Esophagus (tissue), 2 donors: ENCODE data around the gene RHBDF2. TPM values are rescaled to one million over a fixed set of nuclear protein-coding genes. Genes with fewer than 3 reads are reported as not detected.

ENCODE experiments used
- H3K27ac ChIP-seq, 2 donors: one replicate each; pipeline ENCODE4 v1.5.1; 2013; ENCODE audit warnings: low read depth in 2 of 2, mild to moderate bottlenecking in 2 of 2, inconsistent platforms in 1 of 2, low read length in 1 of 2, moderate library complexity in 1 of 2
- H3K27me3 ChIP-seq, 2 donors: one replicate each; pipeline ENCODE4 v1.6.1; 2013; ENCODE audit warnings: low read length in 2 of 2, control low read depth in 1 of 2, mild to moderate bottlenecking in 1 of 2; ENCODE audit not compliant: insufficient read depth in 2 of 2, control insufficient read depth in 1 of 2
- H3K36me3 ChIP-seq, 2 donors: one replicate each; pipeline ENCODE4 v1.6.1; 2013; ENCODE audit warnings: low read length in 1 of 2; ENCODE audit not compliant: control insufficient read depth in 2 of 2, insufficient read depth in 2 of 2
- H3K4me1 ChIP-seq, 2 donors: one replicate each; pipeline ENCODE4 v1.6.1; 2013; ENCODE audit warnings: low read length in 1 of 2; ENCODE audit not compliant: control insufficient read depth in 2 of 2, insufficient read depth in 2 of 2
- H3K4me3 ChIP-seq, 2 donors: one replicate each; pipeline ENCODE4 v1.5.1; 2013; ENCODE audit warnings: low read length in 2 of 2, mild to moderate bottlenecking in 2 of 2, low read depth in 1 of 2, moderate library complexity in 1 of 2
- H3K9me3 ChIP-seq, 2 donors: one replicate each; pipeline ENCODE4 v1.6.1; 2013; ENCODE audit warnings: mild to moderate bottlenecking in 2 of 2, low read depth in 1 of 2, low read length in 1 of 2, moderate library complexity in 1 of 2; ENCODE audit not compliant: control insufficient read depth in 2 of 2, insufficient read depth in 1 of 2
- WGBS, 2 donors: extraction: QIAGEN DNeasy Blood & Tissue Kit; methylation state at CpG; one replicate each; pipeline ENCODE4 v1.1.7; 2013; 5-methylcytosine and 5-hydroxymethylcytosine counted together
- polyA plus RNA-seq, 2 donors: library from polyadenylated mRNA; stranded (reverse); fragments of 200-250 nt; gene quantifications; one replicate each; pipeline ENCODE4 v1.2.3, GENCODE V29; 2013
- donor health status: healthy with polysubstance abuse.
- donor health status: Bipolar disorder and iron deficiency.

The RHBDF2 gene
- polyA plus RNA-seq, 2 donors: 19.4 to 27.3 TPM

- 1% methylated on average over 87 to 101 of the region's 101 CpGs for WGBS, 2 donors
- peak within 1 kb of the TSS; percentile 14 to 79 for H3K27ac ChIP-seq
- H3K27me3 ChIP-seq: no peaks in the 10 kb centered on the region
- peaks cover 0 to 4% of the 10 kb centered on the region in 2 donors for H3K4me1 ChIP-seq
- H3K4me3 ChIP-seq: peak within 1 kb of the TSS; percentile 86 to 91
- no peaks in the 10 kb centered on the region for H3K36me3 ChIP-seq
- no peaks in the 10 kb centered on the region for H3K9me3 ChIP-seq
These were observed 48.4 kb downstream of the RHBDF2 start, which contains the start of gene UBE2O for GRCh38 chr17:76452660-76453430. Gene UBE2O, minus strand, starts transcription at chr17:76453152. Its CDS starts 11 bp downstream, at chr17:76453141.

- H3K9me3 ChIP-seq: no peaks in the 10 kb centered on the region
- H3K27me3 ChIP-seq: no peaks in the 10 kb centered on the region
- WGBS, 2 donors: 2% methylated on average over 29 of the region's 29 CpGs
- peak overlapping the region in 1 of 2 donors; percentile 79 for H3K27ac ChIP-seq
- peak overlapping the region; percentile 86 to 91 for H3K4me3 ChIP-seq
- H3K4me1 ChIP-seq: peaks cover 0 to 4% of the 10 kb centered on the region in 2 donors
- no peaks in the 10 kb centered on the region for H3K36me3 ChIP-seq
These were observed 49.0 kb downstream of the RHBDF2 start for GRCh38 chr17:76452127-76452659.

GRCh38 chr17:76451506-76451905 lies 49.7 kb downstream of the RHBDF2 start:
- whole genome bisulfite sequencing, 2 donors: 64 to 81% methylated on average over 6 of the region's 6 CpGs
- Histone ChIP-seq H3K4me1 (peaks cover 4% of the 10 kb centered on the region in 2 donors), H3K27me3 (no peaks in the 10 kb centered on the region), H3K27ac (no peak overlapping the region), H3K9me3 (no peaks in the 10 kb centered on the region), H3K36me3 (no peaks in the 10 kb centered on the region), H3K4me3 (peak overlapping the region in 1 of 2 donors; percentile 86)

DNA sequence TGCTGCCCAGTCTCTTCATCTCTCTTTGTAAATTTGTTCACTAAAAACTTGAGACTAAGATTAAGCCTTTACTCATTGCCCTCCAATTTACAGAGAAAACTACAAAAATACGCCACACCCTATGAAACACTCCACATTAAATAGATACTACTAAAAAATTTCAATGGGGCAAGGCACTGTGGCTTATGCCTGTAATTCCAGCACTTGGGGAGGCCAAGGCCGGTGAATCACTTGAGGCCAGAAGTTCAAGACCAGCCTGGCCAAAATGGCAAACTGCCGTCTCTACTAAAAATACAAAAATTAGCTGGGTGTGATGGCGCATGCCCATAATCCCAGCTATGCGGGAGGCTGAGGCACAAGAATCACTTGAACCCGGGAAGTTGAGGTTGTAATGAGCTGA lies 52.1 kb downstream of the RHBDF2 start:
- no peak overlapping the region for H3K4me3 ChIP-seq
- no peaks in the 10 kb centered on the region for H3K36me3 ChIP-seq
- H3K27me3 ChIP-seq: no peaks in the 10 kb centered on the region
- 92 to 97% methylated on average over 6 of the region's 6 CpGs for WGBS, 2 donors
- H3K4me1 ChIP-seq: peaks cover 5 to 8% of the 10 kb centered on the region in 2 donors
- no peaks in the 10 kb centered on the region for H3K9me3 ChIP-seq
- no peak overlapping the region for H3K27ac ChIP-seq

- Histone ChIP-seq H3K4me3 (no peak overlapping the region), H3K36me3 (no peaks in the 10 kb centered on the region), H3K4me1 (peaks cover 5 to 8% of the 10 kb centered on the region in 2 donors), H3K9me3 (no peaks in the 10 kb centered on the region), H3K27ac (no peak overlapping the region), H3K27me3 (no peaks in the 10 kb centered on the region)
- WGBS, 2 donors: 59 to 72% methylated on average over 7 of the region's 7 CpGs
These were observed 53.1 kb downstream of the RHBDF2 start for GRCh38 chr17:76447931-76448652.

DNA sequence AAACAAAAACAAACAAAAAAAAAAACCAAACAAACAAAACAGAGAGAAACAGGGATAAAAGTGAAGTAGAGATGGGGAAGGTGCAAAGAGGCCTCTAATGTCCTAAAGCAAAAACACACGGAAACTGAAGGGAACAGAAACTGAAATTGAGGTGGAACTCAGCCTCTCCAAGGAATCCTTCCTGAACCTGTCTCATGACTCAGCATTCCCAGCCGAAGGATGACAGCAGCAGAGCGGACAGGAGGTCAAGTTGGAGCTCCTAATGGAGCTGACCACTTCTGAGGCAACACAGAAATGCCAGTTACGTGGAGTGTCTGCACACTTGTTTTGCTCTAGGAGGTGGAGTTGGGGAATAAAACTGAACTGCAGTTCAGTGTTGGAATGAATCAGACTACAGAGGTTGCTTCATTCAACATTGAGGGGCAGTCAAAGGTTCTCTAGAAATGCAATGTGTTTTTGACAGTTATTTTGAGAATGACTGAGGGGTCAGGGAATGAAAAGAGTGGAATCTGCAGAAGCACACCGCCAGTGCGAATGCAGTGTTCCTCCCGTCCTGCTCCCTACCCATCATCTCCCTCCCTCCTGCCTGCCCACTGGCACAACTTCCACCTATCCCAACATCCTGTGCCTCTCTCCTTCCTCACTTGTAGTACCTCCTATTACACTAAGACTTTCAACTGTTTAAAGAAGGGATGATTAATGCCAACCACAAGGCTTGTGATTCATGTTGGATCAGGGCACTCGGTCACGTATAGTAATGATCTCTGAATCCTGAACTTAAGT lies 54.6 kb downstream of the RHBDF2 start:
- H3K36me3 ChIP-seq: peaks cover 0 to 3% of the 10 kb centered on the region in 2 donors
- peak overlapping the region in 1 of 2 donors; percentile 33 for H3K27ac ChIP-seq
- no peaks in the 10 kb centered on the region for H3K27me3 ChIP-seq
- 40 to 51% methylated on average over 9 of the region's 9 CpGs for WGBS, 2 donors
- no peak overlapping the region for H3K4me3 ChIP-seq
- peaks cover 4 to 5% of the 10 kb centered on the region in 2 donors for H3K4me1 ChIP-seq
- H3K9me3 ChIP-seq: no peaks in the 10 kb centered on the region

GRCh38 chr17:76445697-76446448 lies 55.4 kb downstream of the RHBDF2 start:
- H3K9me3 ChIP-seq: no peaks in the 10 kb centered on the region
- H3K4me1 ChIP-seq: peaks cover 4 to 5% of the 10 kb centered on the region in 2 donors
- H3K36me3 ChIP-seq: peaks cover 0 to 3% of the 10 kb centered on the region in 2 donors
- 72 to 79% methylated on average over 10 of the region's 10 CpGs for WGBS, 2 donors
- H3K4me3 ChIP-seq: no peak overlapping the region
- H3K27ac ChIP-seq: no peak overlapping the region
- no peaks in the 10 kb centered on the region for H3K27me3 ChIP-seq

DNA sequence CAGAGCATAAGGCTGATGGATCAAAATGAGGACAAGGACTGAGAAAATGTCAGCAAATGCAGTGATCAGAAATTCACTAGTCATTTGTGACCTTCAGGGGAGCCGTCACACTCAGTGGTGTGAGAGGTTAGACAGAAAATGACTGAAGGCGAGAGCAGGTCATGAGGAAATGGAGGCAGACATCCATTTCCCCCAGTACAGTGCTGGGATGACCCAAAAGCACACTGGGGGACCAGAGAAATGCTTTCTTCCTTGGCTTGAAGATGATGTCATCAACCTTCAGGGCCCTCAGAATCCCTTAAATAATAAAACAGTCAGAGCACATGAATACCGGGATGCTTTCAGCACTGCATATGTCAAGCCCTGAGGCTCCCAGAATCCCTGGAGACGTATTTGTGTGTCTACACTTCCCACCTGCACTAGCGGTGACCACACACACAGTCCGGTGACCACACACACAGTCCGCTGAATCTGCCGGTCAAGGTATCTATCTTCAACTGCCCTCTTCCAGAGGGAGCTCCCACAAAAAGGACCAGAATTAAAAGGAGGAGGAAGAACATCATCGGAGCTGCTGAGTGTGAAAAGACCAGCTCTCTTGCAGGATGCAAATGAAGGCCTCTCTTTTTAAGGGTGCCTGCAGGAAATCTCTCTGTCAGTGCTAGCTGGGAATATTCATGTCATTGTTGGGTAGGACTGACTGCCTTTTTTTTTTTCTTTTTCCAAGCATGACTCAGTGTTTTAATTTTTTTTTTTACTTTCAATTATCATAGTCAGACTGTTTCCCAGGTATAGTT lies 56.5 kb downstream of the RHBDF2 start:
- peaks cover 0 to 3% of the 10 kb centered on the region in 2 donors for H3K36me3 ChIP-seq
- H3K9me3 ChIP-seq: no peaks in the 10 kb centered on the region
- H3K4me3 ChIP-seq: no peak overlapping the region
- H3K27ac ChIP-seq: no peak overlapping the region
- WGBS, 2 donors: 83% methylated on average over 9 of the region's 9 CpGs
- no peaks in the 10 kb centered on the region for H3K27me3 ChIP-seq
- peaks cover 4 to 5% of the 10 kb centered on the region in 2 donors for H3K4me1 ChIP-seq
